Stomach (tissue), 4 donors: Measurements from ENCODE around the gene CATSPER3.

Source experiments
- CTCF ChIP-seq, 7 experiments: fragments of 450-650 bp in 4 of 7; fragments of 200-600 bp in 3 of 7; sonication (generic) in 3 of 7; IDR thresholded peaks; one replicate each; pipeline ENCODE4 v1.5.1; 2016 to 2019; ENCODE audit warnings: antibody characterized with exemption in 7 of 7, control low read depth in 2 of 7, mild to moderate bottlenecking in 1 of 7
- POLR2A ChIP-seq, 4 donors: fragments of 450-650 bp; IDR thresholded peaks; one replicate each; pipeline ENCODE4 v1.6.1; 2016; ENCODE audit warnings: antibody characterized with exemption in 4 of 4, control low read depth in 2 of 4, mild to moderate bottlenecking in 1 of 4, moderate library complexity in 1 of 4
- POLR2AphosphoS5 ChIP-seq, 3 donors: sonication (generic); formaldehyde crosslinking; IDR thresholded peaks; one replicate each; pipeline ENCODE4 v1.6.1; 2016; ENCODE audit warnings: antibody characterized with exemption in 3 of 3

DNA sequence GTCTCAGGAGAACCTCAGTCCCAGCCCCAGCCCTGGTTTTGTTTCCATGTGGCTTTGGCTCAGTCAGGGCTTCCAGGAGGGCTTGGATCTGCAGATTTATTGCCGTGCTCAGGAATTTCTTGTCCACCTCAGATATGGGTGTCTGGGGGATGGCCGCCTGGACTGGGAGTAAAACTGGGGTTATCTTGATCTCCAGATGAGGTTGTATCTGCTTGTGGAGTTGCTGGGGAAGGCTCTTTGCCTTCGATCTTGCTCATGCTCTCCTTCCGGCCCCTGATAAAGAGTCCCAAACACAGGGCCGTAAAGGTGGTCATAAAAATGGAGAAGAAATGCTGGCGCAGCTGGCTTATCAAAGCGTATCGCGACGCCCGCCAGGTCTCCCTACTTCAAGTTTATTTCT is 84.2 kb downstream of the CATSPER3 start:
- TF ChIP-seq CTCF (IDR thresholded peaks at IDR 0.05) (no peak), POLR2AphosphoS5 (IDR thresholded peaks at IDR 0.05) (no peak), POLR2A (IDR thresholded peaks at IDR 0.05) (no peak)
